ENCODE data around the gene PPP2R2B. TPM values are rescaled to one million over a fixed set of nuclear protein-coding genes. Genes with fewer than 3 reads are reported as not detected.

Gene PPP2R2B
- total and polyA plus RNA-seq, 7 donors, result 0.03 to 0.71 (median 0.11) TPM; not detected in 1

GRCh38 chr5:146541958-146542849, 336.4 kb downstream of the PPP2R2B start:
- peak; percentile 73 for TF ChIP-seq CTCF (IDR thresholded peaks at IDR 0.05)
- Histone ChIP-seq H3K4me1 (no peaks in the 10 kb centered on the region), H3K9me3 (no peaks in the 10 kb centered on the region), H3K36me3 (ENCODE audit: insufficient read depth in 1 of 2, low read depth in 1 of 2) (no peaks in the 10 kb centered on the region), H3K27ac (no peak overlapping the region), H3K27me3 (ENCODE audit: insufficient read depth in 3 of 3, low read length in 2 of 3) (no peaks in the 10 kb centered on the region), H3K4me3 (no peak overlapping the region)
- 22 to 28% (median 27%) methylated on average over 16 of the region's 16 CpGs for WGBS, 3 donors
- DNase-seq (peak; percentile 54 to 76), ATAC-seq (peak; percentile 69 to 92 (median 80))
- intact Hi-C loops (cut with DNase I), result loop anchor here (2.0 kb wide), 2 partner anchors 423 to 425 kb away; no protein-coding TSS in a partner anchor

GRCh38 chr5:146540414-146540813, 338.1 kb downstream of the PPP2R2B start:
- ATAC-seq (no peak), DNase-seq (no peak)
- H3K27me3 ChIP-seq (ENCODE audit: insufficient read depth in 3 of 3, low read length in 2 of 3), result no peaks in the 10 kb centered on the region
- no peaks in the 10 kb centered on the region for H3K9me3 ChIP-seq
- WGBS, 3 donors, result 69 to 79% (median 74%) methylated on average over 2 of the region's 2 CpGs
- no peaks in the 10 kb centered on the region for H3K4me1 ChIP-seq
- H3K36me3 ChIP-seq (ENCODE audit: insufficient read depth in 1 of 2, low read depth in 1 of 2), result no peaks in the 10 kb centered on the region
- no peak overlapping the region for H3K4me3 ChIP-seq
- intact Hi-C loops (cut with DNase I), result no loop called here
- TF ChIP-seq CTCF (IDR thresholded peaks at IDR 0.05), result no peak
- H3K27ac ChIP-seq, result no peak overlapping the region

- intact Hi-C loops (cut with DNase I), result no loop called here
Measured at GRCh38 chr5:146539973-146540372, 338.6 kb downstream of the PPP2R2B start.

GRCh38 chr5:146538432-146538831, 340.1 kb downstream of the PPP2R2B start:
- no peaks in the 10 kb centered on the region for H3K9me3 ChIP-seq
- no peak overlapping the region for H3K4me3 ChIP-seq
- intact Hi-C loops (cut with DNase I), result no loop called here
- no peaks in the 10 kb centered on the region for H3K36me3 ChIP-seq (ENCODE audit: insufficient read depth in 1 of 2, low read depth in 1 of 2)
- ATAC-seq (no peak), DNase-seq (no peak)
- WGBS, 3 donors, result 85 to 88% (median 87%) methylated on average over 3 of the region's 3 CpGs
- H3K27ac ChIP-seq, result no peak overlapping the region
- TF ChIP-seq CTCF (IDR thresholded peaks at IDR 0.05), result no peak
- H3K27me3 ChIP-seq (ENCODE audit: insufficient read depth in 3 of 3, low read length in 2 of 3), result no peaks in the 10 kb centered on the region
- H3K4me1 ChIP-seq, result no peaks in the 10 kb centered on the region

More at GRCh38 chr5:146539973-146540372, 338.6 kb downstream of the PPP2R2B start:
- DNase-seq (no peak), ATAC-seq (no peak)
- Histone ChIP-seq H3K9me3 (no peaks in the 10 kb centered on the region), H3K27me3 (ENCODE audit: insufficient read depth in 3 of 3, low read length in 2 of 3) (no peaks in the 10 kb centered on the region), H3K4me3 (no peak overlapping the region), H3K36me3 (ENCODE audit: insufficient read depth in 1 of 2, low read depth in 1 of 2) (no peaks in the 10 kb centered on the region), H3K27ac (no peak overlapping the region), H3K4me1 (no peaks in the 10 kb centered on the region)
- 91 to 96% (median 94%) methylated on average over 4 of the region's 4 CpGs for WGBS, 3 donors
- TF ChIP-seq CTCF (IDR thresholded peaks at IDR 0.05), result no peak
